Testis (tissue), 3 donors: ENCODE measurements around the gene CNGA3. TPM values are rescaled to one million over a fixed set of nuclear protein-coding genes. Genes with fewer than 3 reads are reported as not detected.
A peak's percentile ranks its signal among the peaks of the same experiment; 100 is the strongest.

Experiments used
- DNase-seq: peaks from one replicate; pipeline ENCODE4 v3.0.0-alpha.2; 2019
- H3K27ac ChIP-seq, 2 donors: fragments of 200-600 bp; sonication (generic); one replicate each; pipeline ENCODE4 v1.5.1; 2019
- H3K27me3 ChIP-seq: fragments of 200-600 bp; sonication (generic); one replicate; pipeline ENCODE4 v1.5.1; 2019
- H3K36me3 ChIP-seq: fragments of 200-600 bp; sonication (generic); one replicate; pipeline ENCODE4 v1.5.1; 2017; ENCODE audit warnings: low read depth; ENCODE audit errors: missing control alignments
- H3K4me1 ChIP-seq: fragments of 200-600 bp; sonication (generic); one replicate; pipeline ENCODE4 v1.5.1; 2019
- H3K4me3 ChIP-seq, 2 donors: fragments of 200-600 bp; sonication (generic); one replicate each; pipeline ENCODE4 v1.5.1; 2017 to 2019
- H3K9me3 ChIP-seq: fragments of 200-600 bp; sonication (generic); one replicate; pipeline ENCODE4 v1.5.1; 2017
- POLR2A ChIP-seq: fragments of 450-650 bp; IDR thresholded peaks from one replicate; pipeline ENCODE4 v1.6.1; 2017; ENCODE audit warnings: antibody characterized with exemption, mild to moderate bottlenecking, moderate library complexity
- WGBS, 2 donors: methylation state at CpG; one replicate each; pipeline ENCODE4 v1.1.5; 2018; 5-methylcytosine and 5-hydroxymethylcytosine counted together
- intact Hi-C: fragments of 100-400 bp; cut with DNase I; formaldehyde crosslinking; loops from one replicate; pipeline ENCODE4 v1.15.1; 2023; ENCODE audit warnings: low total_unique reads
- polyA plus RNA-seq: library from polyadenylated mRNA; stranded (reverse); fragments of 350-450 nt; fragmentation: Illumina TruSeq; extraction: RNeasy Lipid Tissue Mini Kit (QIAGEN cat#74804); gene quantifications from one replicate; pipeline ENCODE4 v1.2.3, GENCODE V29; 2014; ENCODE audit warnings: low read depth, low replicate concordance; ENCODE audit not compliant: insufficient read depth
- total RNA-seq, 2 donors: library from RNA; depleted of rRNA; stranded (reverse); fragments of >200 nt; gene quantifications; one replicate each; pipeline ENCODE4 v1.2.3, GENCODE V29; 2016
- TF ChIP-seq, protein P1 (sequence below), 3 experiments: fragments of 450-650 bp in 2 of 3; fragments of 200-600 bp in 1 of 3; sonication (generic) in 1 of 3; IDR thresholded peaks; one replicate each; pipeline ENCODE4 v1.5.1; 2016 to 2019; ENCODE audit warnings: antibody characterized with exemption in 3 of 3, mild to moderate bottlenecking in 2 of 3, moderate library complexity in 1 of 3

CNGA3 gene
- total and polyA plus RNA-seq, 3 donors from 2014 or later, result 0.63 to 1.5 (median 1.1) TPM

DNA sequence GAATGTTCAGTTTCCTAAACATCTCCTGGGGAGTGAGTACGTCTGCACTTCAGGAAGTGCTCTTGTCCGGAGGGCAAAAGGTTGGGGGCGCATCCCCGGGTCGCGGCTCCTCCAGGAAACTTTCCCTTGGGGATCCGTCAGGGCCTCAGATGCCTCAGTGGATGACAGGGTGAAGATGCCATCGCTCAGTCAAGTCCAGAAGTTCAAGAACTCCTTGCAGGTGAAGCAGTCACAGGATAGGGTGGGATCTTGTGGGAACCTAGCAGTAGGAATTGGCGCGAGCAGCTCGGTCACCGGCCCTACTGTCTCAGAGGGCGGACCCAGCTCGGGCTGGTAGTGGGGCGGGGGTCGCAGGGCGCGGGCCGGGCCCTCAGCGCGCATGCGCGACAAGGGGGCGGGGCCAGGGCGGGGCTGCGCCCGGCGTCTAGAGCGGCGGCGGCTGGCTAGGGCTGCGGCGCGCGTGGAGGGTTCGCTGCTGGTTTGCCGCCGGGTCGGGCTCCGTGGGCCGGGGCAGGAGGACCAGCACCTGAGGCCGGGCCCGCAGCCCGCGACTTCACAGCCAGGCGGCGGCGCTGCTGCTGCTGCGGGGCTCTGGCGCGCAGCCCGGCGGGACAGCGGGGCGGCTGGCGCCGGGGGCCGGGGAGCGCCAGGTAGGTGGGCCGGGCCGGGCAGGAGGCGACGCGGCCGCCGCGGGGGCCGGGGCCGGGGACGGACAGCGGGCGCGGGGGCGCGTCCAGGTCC is 98.3 kb downstream of the CNGA3 start, which contains the start of gene INPP4A:
Gene INPP4A (plus strand): TSS at position 423 of the 741 bp plus-strand sequence. CDS start 75,191 bp downstream, outside the sequence.
- WGBS, 2 donors, result 0 to 1% methylated on average over 7 to 62 of the region's 75 CpGs
- Histone ChIP-seq H3K4me3 (peak within 1 kb of the TSS; percentile 74 to 75), H3K27ac (peak within 1 kb of the TSS; percentile 74 to 81), H3K4me1 (no peaks in the 10 kb centered on the region), H3K9me3 (no peaks in the 10 kb centered on the region), H3K36me3 (no peaks in the 10 kb centered on the region), H3K27me3 (no peaks in the 10 kb centered on the region)
- intact Hi-C loops, result no loop called here
- TF ChIP-seq POLR2A, result peak; percentile 4
- TF ChIP-seq, protein P1, sequence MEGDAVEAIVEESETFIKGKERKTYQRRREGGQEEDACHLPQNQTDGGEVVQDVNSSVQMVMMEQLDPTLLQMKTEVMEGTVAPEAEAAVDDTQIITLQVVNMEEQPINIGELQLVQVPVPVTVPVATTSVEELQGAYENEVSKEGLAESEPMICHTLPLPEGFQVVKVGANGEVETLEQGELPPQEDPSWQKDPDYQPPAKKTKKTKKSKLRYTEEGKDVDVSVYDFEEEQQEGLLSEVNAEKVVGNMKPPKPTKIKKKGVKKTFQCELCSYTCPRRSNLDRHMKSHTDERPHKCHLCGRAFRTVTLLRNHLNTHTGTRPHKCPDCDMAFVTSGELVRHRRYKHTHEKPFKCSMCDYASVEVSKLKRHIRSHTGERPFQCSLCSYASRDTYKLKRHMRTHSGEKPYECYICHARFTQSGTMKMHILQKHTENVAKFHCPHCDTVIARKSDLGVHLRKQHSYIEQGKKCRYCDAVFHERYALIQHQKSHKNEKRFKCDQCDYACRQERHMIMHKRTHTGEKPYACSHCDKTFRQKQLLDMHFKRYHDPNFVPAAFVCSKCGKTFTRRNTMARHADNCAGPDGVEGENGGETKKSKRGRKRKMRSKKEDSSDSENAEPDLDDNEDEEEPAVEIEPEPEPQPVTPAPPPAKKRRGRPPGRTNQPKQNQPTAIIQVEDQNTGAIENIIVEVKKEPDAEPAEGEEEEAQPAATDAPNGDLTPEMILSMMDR (IDR thresholded peaks at IDR 0.05), result peak in 1 of 3 experiments; percentile 18
- peak; percentile 84 for DNase-seq

GRCh38 chr2:98445177-98445682 is 99.0 kb downstream of the CNGA3 start:
- TF ChIP-seq, protein P1 (IDR thresholded peaks at IDR 0.05), result no peak
- TF ChIP-seq POLR2A, result no peak
- H3K4me3 ChIP-seq, result peak overlapping the region; percentile 74 to 75
- no peaks in the 10 kb centered on the region for H3K27me3 ChIP-seq
- no peaks in the 10 kb centered on the region for H3K9me3 ChIP-seq
- H3K4me1 ChIP-seq, result no peaks in the 10 kb centered on the region
- intact Hi-C loops, result no loop called here
- 0 to 1% methylated on average over 17 to 26 of the region's 34 CpGs for WGBS, 2 donors
- DNase-seq, result no peak
- peak overlapping the region in 1 of 2 donors; percentile 81 for H3K27ac ChIP-seq
- H3K36me3 ChIP-seq, result no peaks in the 10 kb centered on the region

GRCh38 chr2:98445683-98446581 is 99.7 kb downstream of the CNGA3 start:
- H3K27me3 ChIP-seq, result no peaks in the 10 kb centered on the region
- TF ChIP-seq, protein P1 (IDR thresholded peaks at IDR 0.05), result no peak
- TF ChIP-seq POLR2A, result no peak
- no peaks in the 10 kb centered on the region for H3K9me3 ChIP-seq
- WGBS, 2 donors, result 36 to 41% methylated on average over 19 of the region's 19 CpGs
- no peak for DNase-seq
- no peaks in the 10 kb centered on the region for H3K36me3 ChIP-seq
- peak overlapping the region in 1 of 2 donors; percentile 81 for H3K27ac ChIP-seq
- intact Hi-C loops, result no loop called here
- no peaks in the 10 kb centered on the region for H3K4me1 ChIP-seq
- H3K4me3 ChIP-seq, result peak overlapping the region; percentile 74 to 75

GRCh38 chr2:98446850-98447249 is 100.6 kb downstream of the CNGA3 start:
- no peak for DNase-seq
- no peak for TF ChIP-seq POLR2A
- intact Hi-C loops, result no loop called here
- Histone ChIP-seq H3K36me3 (no peaks in the 10 kb centered on the region), H3K27ac (no peak overlapping the region), H3K4me3 (no peak overlapping the region), H3K4me1 (no peaks in the 10 kb centered on the region), H3K27me3 (no peaks in the 10 kb centered on the region), H3K9me3 (no peaks in the 10 kb centered on the region)
- 62 to 63% methylated on average over 6 of the region's 6 CpGs for WGBS, 2 donors

Other genes with a start within 250 kb of the CNGA3 start
- 10 to 100 TPM; 35.6 to 42.9 TPM for gene INPP4A, start 98.4 kb downstream of the CNGA3 start, total RNA-seq
- gene INPP4A, start 98.4 kb downstream of the CNGA3 start, polyA plus RNA-seq, result 13.3 TPM